Gastrocnemius medialis (tissue), 4 donors: ENCODE measurements around the gene RASSF8.

Source experiments
- CTCF ChIP-seq, 5 experiments: fragments of 450-650 bp in 3 of 5; fragments of 200-600 bp in 2 of 5; sonication (generic) in 2 of 5; IDR thresholded peaks in 4 of 5; conservative IDR thresholded peaks in 1 of 5; 1 replicate in 4 of 5; 2 replicates in 1 of 5; pipeline ENCODE4 v1.5.1; 2016 to 2019; ENCODE audit warnings: antibody characterized with exemption in 5 of 5, mild to moderate bottlenecking in 3 of 5, moderate library complexity in 3 of 5
- POLR2A ChIP-seq, 2 donors: fragments of 450-650 bp; IDR thresholded peaks; one replicate each; pipeline ENCODE4 v1.6.1; 2017; ENCODE audit warnings: antibody characterized with exemption in 2 of 2, mild to moderate bottlenecking in 2 of 2, moderate library complexity in 2 of 2

- TF ChIP-seq CTCF (IDR thresholded peaks at IDR 0.05 in 4 of 5, conservative IDR thresholded peaks at IDR 0.05 in 1 of 5) (no peak), POLR2A (IDR thresholded peaks at IDR 0.05) (no peak)
These were observed 100.3 kb downstream of the RASSF8 start for GRCh38 chr12:26058818-26059217.
